CD14-positive monocyte (primary cell): ENCODE data around the gene DLEU7. TPM values are rescaled to one million over a fixed set of nuclear protein-coding genes. Genes with fewer than 3 reads are reported as not detected.
A peak's percentile ranks its signal among the peaks of the same experiment; 100 is the strongest.

ENCODE experiments used
- DNase-seq, 3 donors: peaks; one replicate each; pipeline ENCODE4 v3.0.0-alpha.2; 2011 to 2022
- H2AFZ ChIP-seq: 2 replicates; pipeline ENCODE4 v1.6.0; 2012; ENCODE audit warnings: mild to moderate bottlenecking, low read depth, low read length, inconsistent platforms; ENCODE audit not compliant: insufficient read depth, poor library complexity, severe bottlenecking
- H3K27ac ChIP-seq, 2 donors: 1 replicate in 1 of 2; 2 replicates in 1 of 2; pipeline ENCODE4 v1.5.1; 2012 to 2013; ENCODE audit warnings: low read length in 2 of 2, control low read depth in 1 of 2, inconsistent platforms in 1 of 2, low read depth in 1 of 2, mild to moderate bottlenecking in 1 of 2
- H3K27me3 ChIP-seq, 2 donors: one replicate each; pipeline versions ENCODE4 v1.6.0 to v1.6.1; 2011 to 2013; ENCODE audit warnings: low read length in 2 of 2; ENCODE audit not compliant: control insufficient read depth in 2 of 2, insufficient read depth in 2 of 2
- H3K36me3 ChIP-seq, 2 donors: replicated peaks in 1 of 2; 1 replicate in 1 of 2; 2 replicates in 1 of 2; pipeline versions ENCODE4 v1.5.1 to v1.6.1; 2012 to 2013; ENCODE audit warnings: low read length in 2 of 2, control low read depth in 1 of 2, inconsistent platforms in 1 of 2, mild to moderate bottlenecking in 1 of 2; ENCODE audit not compliant: insufficient read depth in 2 of 2, control insufficient read depth in 1 of 2
- H3K4me1 ChIP-seq, 2 donors: 1 replicate in 1 of 2; 2 replicates in 1 of 2; pipeline versions ENCODE4 v1.5.1 to v1.6.1; 2012 to 2013; ENCODE audit warnings: low read length in 2 of 2, control low read depth in 1 of 2, inconsistent platforms in 1 of 2, mild to moderate bottlenecking in 1 of 2, moderate library complexity in 1 of 2; ENCODE audit not compliant: insufficient read depth in 2 of 2, control insufficient read depth in 1 of 2
- H3K4me2 ChIP-seq: replicated peaks from 2 replicates; pipeline ENCODE3; 2012; ENCODE audit warnings: low read length, moderate library complexity, mild to moderate bottlenecking; ENCODE audit not compliant: poor library complexity, severe bottlenecking; ENCODE audit errors: extremely low read depth
- H3K4me3 ChIP-seq, 3 experiments: fragments of 200-600 bp in 1 of 3; sonication (generic) in 1 of 3; replicated peaks in 1 of 3; 1 replicate in 2 of 3; 2 replicates in 1 of 3; pipeline ENCODE4 v1.5.1; 2011 to 2013; ENCODE audit warnings: low read length in 3 of 3, mild to moderate bottlenecking in 3 of 3, control low read depth in 2 of 3, low read depth in 2 of 3, inconsistent platforms in 1 of 3, moderate library complexity in 1 of 3
- H3K79me2 ChIP-seq: 2 replicates; pipeline ENCODE4 v1.6.0; 2012; ENCODE audit warnings: mild to moderate bottlenecking, control low read depth, inconsistent platforms, low read length, moderate library complexity; ENCODE audit not compliant: insufficient read depth
- H3K9ac ChIP-seq: 2 replicates; pipeline ENCODE4 v1.6.0; 2017; ENCODE audit warnings: low read length, mild to moderate bottlenecking; ENCODE audit not compliant: insufficient read depth, poor library complexity, severe bottlenecking
- H3K9me3 ChIP-seq, 2 donors: replicated peaks in 1 of 2; 1 replicate in 1 of 2; 2 replicates in 1 of 2; pipeline versions ENCODE4 v1.5.1 to v1.6.1; 2012 to 2013; ENCODE audit warnings: low read length in 2 of 2, control low read depth in 1 of 2; ENCODE audit not compliant: control insufficient read depth in 1 of 2, insufficient read depth in 1 of 2
- H4K20me1 ChIP-seq: 2 replicates; pipeline ENCODE4 v1.6.0; 2012; ENCODE audit warnings: mild to moderate bottlenecking, low read length, control low read depth, moderate library complexity; ENCODE audit not compliant: insufficient read depth
- H3K27ac Mint-ChIP-seq, 7 donors: one replicate each; pipeline ENCODE4 v1.8.0; 2020; ENCODE audit warnings: mild to moderate bottlenecking in 7 of 7, mixed read lengths in 7 of 7, moderate library complexity in 6 of 7, inconsistent platforms in 2 of 7
- H3K27me3 Mint-ChIP-seq, 3 donors: one replicate each; pipeline ENCODE4 v1.8.0; 2021 to 2022; ENCODE audit warnings: low read depth in 3 of 3, mild to moderate bottlenecking in 3 of 3, mixed read lengths in 3 of 3, moderate library complexity in 3 of 3, inconsistent platforms in 1 of 3
- H3K36me3 Mint-ChIP-seq, 2 donors: one replicate each; pipeline ENCODE4 v1.8.0; 2020; ENCODE audit warnings: mixed read lengths in 2 of 2, inconsistent platforms in 1 of 2, mild to moderate bottlenecking in 1 of 2
- H3K4me1 Mint-ChIP-seq: one replicate; pipeline ENCODE4 v1.8.0; 2020; ENCODE audit warnings: mild to moderate bottlenecking, mixed read lengths
- H3K4me3 Mint-ChIP-seq, 2 donors: one replicate each; pipeline ENCODE4 v1.8.0; 2020; ENCODE audit warnings: mild to moderate bottlenecking in 2 of 2, mixed read lengths in 2 of 2, moderate library complexity in 1 of 2
- H3K9me3 Mint-ChIP-seq, 7 donors: one replicate each; pipeline ENCODE4 v1.8.0; 2020 to 2022; ENCODE audit warnings: mixed read lengths in 7 of 7, mild to moderate bottlenecking in 6 of 7, moderate library complexity in 6 of 7, inconsistent platforms in 2 of 7
- WGBS: methylation state at CpG from one replicate; pipeline ENCODE4 v1.1.5; 2013; ENCODE audit warnings: missing lambda C conversion rate; ENCODE audit not compliant: insufficient coverage; 5-methylcytosine and 5-hydroxymethylcytosine counted together
- intact Hi-C, 2 donors: fragments of 100-400 bp; cut with micrococcal nuclease; formaldehyde crosslinking; loops; one replicate each; pipeline versions ENCODE4 v1.15.0 to v1.15.1; 2023
- polyA plus RNA-seq, 3 donors: library from polyadenylated mRNA; depleted of rRNA in 1 of 3; unstranded in 2 of 3; stranded (reverse) in 1 of 3; fragments of 300-500 nt in 2 of 3; fragments of >200 nt in 1 of 3; fragmentation: Illumina TruSeq in 2 of 3; gene quantifications; 1 replicate in 2 of 3; 2 replicates in 1 of 3; pipeline ENCODE4 v1.2.3, GENCODE V29; 2012 to 2021
- TF ChIP-seq, protein P1 (sequence below): fragments of 200-600 bp; IDR thresholded peaks from one replicate; pipeline ENCODE4 v1.8.0; 2022; ENCODE audit warnings: antibody characterized with exemption, mild to moderate bottlenecking

Gene DLEU7
- polyA plus RNA-seq, 3 donors = 1.4 to 16.1 (median 13.0) TPM

DNA sequence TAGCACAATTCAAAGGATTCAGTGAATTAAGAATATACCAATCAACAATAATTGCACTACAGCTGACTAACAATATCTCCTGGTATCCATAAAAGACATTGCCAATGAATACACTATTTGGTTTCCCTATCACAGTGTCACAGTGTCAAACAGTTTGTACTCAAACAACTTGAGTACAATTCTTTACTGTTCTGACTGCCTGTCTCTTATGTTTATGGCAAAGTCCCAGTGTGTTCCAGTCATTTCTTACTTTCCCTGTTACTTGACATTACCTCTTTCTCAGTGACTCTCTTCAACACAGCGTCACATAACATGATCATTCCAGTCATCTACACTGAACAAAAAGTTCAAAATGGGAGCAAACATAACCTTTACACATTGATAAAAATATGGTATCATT lies 44.9 kb upstream of the DLEU7 start:
- no CpG with 5 or more reads among the region's 1 CpG for WGBS
- intact Hi-C loops = no loop called here

GRCh38 chr13:50887151-50887550 lies 43.7 kb upstream of the DLEU7 start:
- no peak overlapping the region for H2AFZ ChIP-seq

More for the DNA sequence above, 44.9 kb upstream of the DLEU7 start:
- H3K4me3 ChIP-seq = no peak overlapping the region
- no peak overlapping the region for H2AFZ ChIP-seq
- no peaks in the 10 kb centered on the region for H3K36me3 ChIP-seq
- H4K20me1 ChIP-seq = no peaks in the 10 kb centered on the region
- H3K36me3 Mint-ChIP-seq = no peaks in the 10 kb centered on the region
- no peaks in the 10 kb centered on the region for H3K9me3 Mint-ChIP-seq
- no peak overlapping the region for H3K27ac Mint-ChIP-seq
- no peaks in the 10 kb centered on the region for H3K27me3 ChIP-seq
- no peak overlapping the region for H3K4me2 ChIP-seq
- H3K27ac ChIP-seq = no peak overlapping the region
- no peaks in the 10 kb centered on the region for H3K9me3 ChIP-seq
- peaks cover 58% of the 10 kb centered on the region for H3K4me1 Mint-ChIP-seq
- H3K4me3 Mint-ChIP-seq = no peak overlapping the region
- DNase-seq = no peak
- peaks cover 41 to 52% of the 10 kb centered on the region in 2 donors for H3K4me1 ChIP-seq
- H3K79me2 ChIP-seq = no peaks in the 10 kb centered on the region
- TF ChIP-seq, protein P1, sequence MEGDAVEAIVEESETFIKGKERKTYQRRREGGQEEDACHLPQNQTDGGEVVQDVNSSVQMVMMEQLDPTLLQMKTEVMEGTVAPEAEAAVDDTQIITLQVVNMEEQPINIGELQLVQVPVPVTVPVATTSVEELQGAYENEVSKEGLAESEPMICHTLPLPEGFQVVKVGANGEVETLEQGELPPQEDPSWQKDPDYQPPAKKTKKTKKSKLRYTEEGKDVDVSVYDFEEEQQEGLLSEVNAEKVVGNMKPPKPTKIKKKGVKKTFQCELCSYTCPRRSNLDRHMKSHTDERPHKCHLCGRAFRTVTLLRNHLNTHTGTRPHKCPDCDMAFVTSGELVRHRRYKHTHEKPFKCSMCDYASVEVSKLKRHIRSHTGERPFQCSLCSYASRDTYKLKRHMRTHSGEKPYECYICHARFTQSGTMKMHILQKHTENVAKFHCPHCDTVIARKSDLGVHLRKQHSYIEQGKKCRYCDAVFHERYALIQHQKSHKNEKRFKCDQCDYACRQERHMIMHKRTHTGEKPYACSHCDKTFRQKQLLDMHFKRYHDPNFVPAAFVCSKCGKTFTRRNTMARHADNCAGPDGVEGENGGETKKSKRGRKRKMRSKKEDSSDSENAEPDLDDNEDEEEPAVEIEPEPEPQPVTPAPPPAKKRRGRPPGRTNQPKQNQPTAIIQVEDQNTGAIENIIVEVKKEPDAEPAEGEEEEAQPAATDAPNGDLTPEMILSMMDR = no peak
- H3K27me3 Mint-ChIP-seq = peaks cover 0 to 1% (median 0%) of the 10 kb centered on the region in 3 donors
- H3K9ac ChIP-seq = no peak overlapping the region

More at GRCh38 chr13:50887151-50887550, 43.7 kb upstream of the DLEU7 start:
- Mint-ChIP-seq H3K27ac (peak overlapping the region in 3 of 7 donors; percentile 47 to 80 (median 47)), H3K9me3 (peaks cover 0 to 2% (median 0%) of the 10 kb centered on the region in 7 donors), H3K36me3 (no peaks in the 10 kb centered on the region), H3K4me3 (peak overlapping the region in 1 of 2 donors; percentile 22), H3K4me1 (peaks cover 58% of the 10 kb centered on the region), H3K27me3 (peaks cover 0 to 1% (median 0%) of the 10 kb centered on the region in 3 donors)
- intact Hi-C loops = no loop called here
- no peak overlapping the region for H3K9ac ChIP-seq
- peak overlapping the region in 1 of 3 experiments; percentile 11 for H3K4me3 ChIP-seq
- DNase-seq = peak in 1 of 3 donors; percentile 54
- H3K27me3 ChIP-seq = no peaks in the 10 kb centered on the region
- H3K4me2 ChIP-seq = peak overlapping the region; percentile 20
- no peaks in the 10 kb centered on the region for H3K36me3 ChIP-seq
- H3K9me3 ChIP-seq = no peaks in the 10 kb centered on the region
- H4K20me1 ChIP-seq = no peaks in the 10 kb centered on the region
- TF ChIP-seq, protein P1 = no peak
- no peaks in the 10 kb centered on the region for H3K79me2 ChIP-seq
- peaks cover 35 to 49% of the 10 kb centered on the region in 2 donors for H3K4me1 ChIP-seq
- no peak overlapping the region for H3K27ac ChIP-seq
- no CpG with 5 or more reads among the region's 7 CpGs for WGBS
